SK-N-SH (cell line): ENCODE results near the gene WNT8A.

Experiments used
- ELF1 ChIP-seq: IDR thresholded peaks from 2 replicates; pipeline ENCODE4 v1.4.0; 2012
- FOXM1 ChIP-seq: IDR thresholded peaks from 2 replicates; pipeline ENCODE4 v1.4.0; 2012; ENCODE audit warnings: low read depth, mild to moderate bottlenecking
- POLR2AphosphoS5 ChIP-seq: IDR thresholded peaks from 2 replicates; pipeline ENCODE4 v1.6.1; 2012; ENCODE audit warnings: low read depth, low read length
- TF ChIP-seq, protein P1 (sequence below): fragments of 200-600 bp; sonication (generic); IDR thresholded peaks from 2 replicates; pipeline ENCODE4 v1.6.1; 2017; ENCODE audit warnings: antibody characterized with exemption, mild to moderate bottlenecking, moderate library complexity

DNA sequence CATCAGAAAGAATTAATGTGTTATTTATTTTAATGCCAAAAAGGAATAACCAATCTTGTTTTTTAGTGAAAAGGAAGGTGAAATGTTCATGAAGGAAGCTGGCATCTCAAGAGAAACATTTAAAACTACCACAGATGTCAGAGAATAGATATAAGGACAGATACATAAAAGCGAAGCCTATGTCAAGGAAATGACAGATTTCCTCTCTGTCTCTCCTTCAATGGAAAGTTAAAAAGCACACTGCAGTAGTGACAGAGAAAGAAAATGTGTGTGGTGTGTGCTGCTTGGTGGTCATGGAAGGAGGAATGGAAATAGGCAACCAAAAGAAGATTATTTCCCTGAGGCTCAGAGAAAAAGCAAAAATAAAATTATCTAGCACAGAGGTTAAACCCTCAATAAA is 9.2 kb downstream of the WNT8A start:
- TF ChIP-seq FOXM1 = no peak
- TF ChIP-seq POLR2AphosphoS5 = no peak
- TF ChIP-seq, protein P1, sequence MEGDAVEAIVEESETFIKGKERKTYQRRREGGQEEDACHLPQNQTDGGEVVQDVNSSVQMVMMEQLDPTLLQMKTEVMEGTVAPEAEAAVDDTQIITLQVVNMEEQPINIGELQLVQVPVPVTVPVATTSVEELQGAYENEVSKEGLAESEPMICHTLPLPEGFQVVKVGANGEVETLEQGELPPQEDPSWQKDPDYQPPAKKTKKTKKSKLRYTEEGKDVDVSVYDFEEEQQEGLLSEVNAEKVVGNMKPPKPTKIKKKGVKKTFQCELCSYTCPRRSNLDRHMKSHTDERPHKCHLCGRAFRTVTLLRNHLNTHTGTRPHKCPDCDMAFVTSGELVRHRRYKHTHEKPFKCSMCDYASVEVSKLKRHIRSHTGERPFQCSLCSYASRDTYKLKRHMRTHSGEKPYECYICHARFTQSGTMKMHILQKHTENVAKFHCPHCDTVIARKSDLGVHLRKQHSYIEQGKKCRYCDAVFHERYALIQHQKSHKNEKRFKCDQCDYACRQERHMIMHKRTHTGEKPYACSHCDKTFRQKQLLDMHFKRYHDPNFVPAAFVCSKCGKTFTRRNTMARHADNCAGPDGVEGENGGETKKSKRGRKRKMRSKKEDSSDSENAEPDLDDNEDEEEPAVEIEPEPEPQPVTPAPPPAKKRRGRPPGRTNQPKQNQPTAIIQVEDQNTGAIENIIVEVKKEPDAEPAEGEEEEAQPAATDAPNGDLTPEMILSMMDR = no peak
- TF ChIP-seq ELF1 = no peak
